GM12892 (cell line): ENCODE measurements around the gene PLSCR2.

Experiments used
- POLR2A ChIP-seq: IDR thresholded peaks from 2 replicates; pipeline ENCODE4 v1.6.1; 2011; ENCODE audit warnings: low read depth, low read length, control low read depth
- POLR2AphosphoS5 ChIP-seq: IDR thresholded peaks from 2 replicates; pipeline ENCODE4 v1.6.1; 2011; ENCODE audit warnings: low read depth, low read length, control low read depth
- TAF1 ChIP-seq: IDR thresholded peaks from 2 replicates; pipeline ENCODE4 v1.6.1; 2011; ENCODE audit warnings: low read depth, mild to moderate bottlenecking, control low read depth, low read length, borderline replicate concordance

DNA sequence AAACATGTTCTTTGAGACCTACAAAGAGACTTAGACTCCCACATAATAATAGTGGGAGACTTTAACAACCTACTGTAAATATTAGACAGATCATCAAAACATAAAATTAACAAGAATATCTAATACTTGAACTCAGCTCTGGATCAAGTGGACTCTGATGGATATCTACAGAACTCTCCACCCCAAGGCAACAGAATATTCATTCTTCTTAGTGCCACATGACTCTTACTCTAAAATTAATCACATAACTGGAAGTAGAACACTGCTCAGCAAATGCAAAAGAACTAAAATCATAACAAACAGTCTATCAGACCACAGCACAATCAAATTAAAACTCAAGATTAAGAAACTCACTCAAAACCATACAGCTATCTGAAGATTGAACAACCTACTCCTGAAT, 15.9 kb upstream of the PLSCR2 start:
- no peak for TF ChIP-seq POLR2AphosphoS5
- TF ChIP-seq POLR2A, result no peak
- no peak for TF ChIP-seq TAF1
